HG02981 (cell line): ENCODE results near the gene FAM98B.
"Not testable (repeated sequence)": the region's sequence is repeated elsewhere in the genome, so short reads cannot be mapped to it uniquely, and the experiment has no call there.

Experiments
- ATAC-seq: cut with Tn5 transposase; IDR thresholded peaks from one replicate; pipeline ENCODE4 v1.9.1; 2021; ENCODE audit warnings: mild to moderate bottlenecking, moderate library complexity; ENCODE audit not compliant: unreplicated experiment

The FAM98B gene

DNA sequence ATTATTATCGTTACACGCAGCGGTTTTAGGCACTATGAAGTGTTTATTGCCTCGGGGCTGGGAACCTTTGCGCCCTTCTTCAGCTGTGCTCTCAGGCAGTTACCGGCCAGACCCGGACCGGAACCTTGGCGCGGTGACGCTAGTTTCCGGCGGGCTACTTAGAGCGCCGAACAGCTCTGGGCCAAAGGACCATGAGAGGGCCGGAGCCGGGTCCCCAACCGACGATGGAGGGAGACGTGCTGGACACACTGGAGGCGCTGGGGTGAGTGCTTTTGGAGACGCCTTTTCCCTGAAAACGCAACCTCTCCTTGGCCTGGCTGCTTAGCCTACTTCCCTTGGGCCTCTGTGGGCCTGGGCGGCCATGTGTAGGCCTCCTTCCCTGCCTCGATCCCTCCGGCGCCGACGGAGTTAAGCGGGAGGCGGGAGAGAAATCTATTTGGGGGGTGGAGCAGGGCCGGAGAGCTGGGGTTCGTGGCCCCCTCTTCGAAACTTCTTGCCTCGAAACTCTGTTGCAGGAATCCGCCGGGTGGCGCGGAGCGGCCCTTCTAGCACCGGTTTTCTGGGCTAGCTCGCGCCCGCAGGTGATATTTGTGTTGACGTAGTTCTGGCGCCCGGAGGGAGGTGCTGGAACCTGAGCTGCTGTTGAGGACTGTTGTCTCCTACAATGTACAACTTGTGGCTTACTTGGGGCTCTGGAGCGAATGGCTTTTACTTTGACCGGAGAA, at the start of gene FAM98B:
Gene FAM98B, plus strand, starts transcription at position 157 of the 725 bp plus-strand sequence. Its CDS starts 35 bp downstream, at position 192.
- peak; percentile 87 for ATAC-seq

DNA sequence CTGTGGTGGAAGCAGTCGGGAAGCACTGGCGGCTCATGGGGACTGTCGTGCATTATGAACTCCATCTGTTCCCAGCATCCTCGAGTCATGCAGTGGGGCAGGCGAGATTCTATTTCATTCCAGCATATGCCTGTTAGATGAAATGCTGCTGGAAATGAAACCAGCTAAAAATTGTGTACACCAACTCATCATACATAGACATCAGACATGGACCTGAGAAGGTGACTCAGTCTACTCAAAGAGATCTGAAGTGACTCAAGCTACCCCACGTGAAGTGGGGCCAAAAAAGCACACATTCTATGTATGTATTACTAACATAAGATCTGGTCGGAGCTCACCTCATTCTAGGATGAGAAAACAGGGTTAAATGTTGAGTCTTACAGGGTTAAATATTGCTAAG, 47.5 kb upstream of the FAM98B start:
- no peak for ATAC-seq

DNA sequence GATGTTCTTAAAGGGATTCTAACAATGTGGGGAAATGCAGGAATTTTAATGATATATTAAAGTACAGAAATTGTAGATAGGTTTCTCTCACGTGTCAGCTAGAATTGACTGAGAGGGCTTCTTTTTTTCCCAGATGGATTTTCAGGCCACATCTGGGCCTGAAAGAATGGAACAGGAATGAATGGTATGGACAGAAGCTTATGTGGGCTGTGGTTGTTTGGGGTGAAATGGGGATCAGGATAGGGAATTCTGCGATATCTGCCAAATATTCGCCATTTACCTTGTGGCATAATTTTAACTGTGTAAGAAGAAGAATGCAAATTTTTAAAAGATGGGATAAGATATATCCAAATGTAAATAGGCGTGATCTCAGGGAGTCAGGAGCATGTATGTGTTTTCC, 45.4 kb upstream of the FAM98B start:
- ATAC-seq: no peak

DNA sequence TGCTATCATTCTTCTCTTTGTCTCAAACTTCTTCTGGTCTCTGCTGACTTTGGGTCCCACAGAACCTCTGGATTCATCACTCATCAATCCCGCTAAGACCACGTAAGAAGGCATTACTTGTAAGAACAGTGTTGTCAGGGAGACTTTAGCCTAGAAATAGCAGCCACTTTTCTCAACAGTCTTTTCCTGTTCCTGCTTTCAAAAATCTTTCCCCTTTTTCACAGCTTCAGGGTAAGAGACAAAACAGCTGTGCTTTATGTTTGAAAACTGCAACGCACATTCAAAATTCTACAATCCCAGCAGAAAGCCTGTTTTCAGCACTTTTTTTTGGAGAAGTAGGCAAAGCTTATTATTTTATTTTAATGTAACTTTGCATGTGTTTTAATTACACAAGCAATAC, 42.0 kb upstream of the FAM98B start:
- ATAC-seq: no peak

DNA sequence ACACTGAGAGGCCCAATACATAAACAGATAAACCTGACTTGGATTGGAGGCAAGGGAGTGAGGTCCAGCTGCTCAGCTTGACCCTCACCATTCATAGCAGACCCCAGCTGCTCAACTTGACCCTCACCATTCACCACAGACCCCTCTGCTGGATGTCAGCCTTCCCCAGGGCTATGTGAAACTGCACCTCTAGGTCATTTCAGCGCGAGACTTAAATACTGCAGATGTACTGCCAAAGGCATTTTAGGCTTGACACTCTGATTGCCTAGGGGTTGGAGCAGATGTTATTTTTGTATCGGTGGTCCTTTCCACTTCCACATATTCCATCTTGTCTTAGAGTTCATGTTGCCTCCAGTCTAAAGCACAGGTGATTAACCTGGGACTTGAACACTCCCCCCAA, 41.5 kb upstream of the FAM98B start:
- ATAC-seq: no peak

DNA sequence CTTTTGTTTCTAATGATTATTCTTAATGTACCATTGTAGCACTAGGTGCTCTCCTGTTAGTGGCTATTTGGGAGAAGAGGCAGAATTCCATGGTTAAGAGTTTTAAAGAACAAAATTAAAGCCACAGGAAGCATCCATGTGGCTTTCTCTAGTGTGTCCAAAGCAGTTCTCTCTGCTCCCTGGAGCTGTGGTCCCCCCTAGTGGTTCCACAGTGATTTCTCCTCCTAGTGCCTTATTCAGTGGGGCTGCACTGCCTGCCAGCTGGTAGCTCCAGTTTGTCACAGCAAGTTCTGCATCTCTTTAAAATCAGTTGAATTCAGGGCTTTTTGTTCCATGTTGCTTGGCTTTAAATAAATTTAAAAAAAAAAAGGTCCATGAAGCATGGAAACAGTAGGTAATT, 39.6 kb upstream of the FAM98B start:
- no peak for ATAC-seq

DNA sequence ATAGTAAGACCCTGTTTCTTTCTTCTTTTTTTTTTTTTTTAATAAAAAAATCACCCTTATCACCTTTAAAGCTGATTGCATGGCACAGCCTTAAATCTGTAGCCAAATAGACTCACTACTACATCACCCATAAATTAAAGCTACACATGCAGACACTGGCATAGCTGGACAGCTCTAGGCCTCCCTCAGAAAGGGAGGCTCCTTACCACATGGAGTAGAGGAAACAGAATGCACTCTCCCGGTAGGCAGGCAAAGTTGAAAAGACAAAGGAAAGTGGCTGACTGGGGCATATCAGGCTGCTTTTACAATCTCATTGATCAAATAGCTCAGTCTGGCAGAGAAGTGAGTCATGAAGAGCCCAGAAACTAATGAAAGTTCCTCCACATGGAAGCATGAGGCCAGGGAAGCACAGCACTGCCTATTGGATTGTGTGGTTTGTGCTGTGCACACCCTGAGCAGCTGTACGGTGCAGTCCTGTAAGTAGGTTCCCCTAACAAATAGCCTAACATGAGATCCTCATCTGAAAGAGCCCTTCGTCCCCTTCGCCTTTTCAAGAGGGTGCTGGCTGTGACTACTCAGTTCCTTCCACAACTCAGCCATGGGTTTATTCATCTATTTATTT, 32.7 kb upstream of the FAM98B start:
- no peak for ATAC-seq

DNA sequence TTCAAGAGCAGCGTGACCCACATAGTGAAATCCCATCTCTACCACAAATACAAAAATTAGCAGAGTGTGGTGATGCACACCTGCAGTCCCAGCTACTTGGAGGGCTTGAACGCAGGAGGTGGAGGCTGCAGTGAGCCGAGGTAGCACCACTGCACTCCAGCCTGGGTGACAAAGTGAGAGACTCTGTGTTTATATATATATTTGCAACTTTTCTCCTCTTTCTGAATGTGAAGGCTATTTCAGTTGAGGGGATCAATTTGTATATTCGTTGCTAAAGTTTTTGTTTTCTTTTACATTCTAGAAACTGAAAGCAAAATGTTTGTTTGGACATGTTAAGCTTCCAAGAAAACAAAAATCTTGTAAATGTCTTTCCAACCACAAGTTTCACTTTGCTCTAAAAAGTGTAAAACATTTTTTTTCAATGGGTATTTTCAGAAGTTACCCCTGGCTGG, 29.8 kb upstream of the FAM98B start:
- no peak for ATAC-seq

DNA sequence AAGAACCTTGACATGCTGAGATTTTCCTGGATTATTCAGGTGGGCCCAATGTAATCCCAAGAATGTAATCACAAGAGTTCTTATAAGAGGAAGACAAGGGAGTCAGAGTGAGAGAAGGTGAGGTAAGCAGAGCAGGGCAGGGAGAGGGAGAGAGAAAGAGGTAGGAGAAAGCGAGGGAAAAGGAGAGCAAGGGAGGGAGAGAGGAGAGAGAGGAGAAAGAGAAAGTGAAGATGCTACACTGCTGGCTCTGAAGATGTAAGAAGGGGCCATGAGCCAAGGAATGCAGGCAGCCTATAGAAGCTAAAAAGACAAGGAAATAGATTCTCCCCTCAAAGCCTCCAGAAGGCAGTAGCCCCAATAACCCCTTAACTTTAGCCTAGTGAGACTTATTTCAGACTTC, 28.7 kb upstream of the FAM98B start:
- ATAC-seq: no peak

DNA sequence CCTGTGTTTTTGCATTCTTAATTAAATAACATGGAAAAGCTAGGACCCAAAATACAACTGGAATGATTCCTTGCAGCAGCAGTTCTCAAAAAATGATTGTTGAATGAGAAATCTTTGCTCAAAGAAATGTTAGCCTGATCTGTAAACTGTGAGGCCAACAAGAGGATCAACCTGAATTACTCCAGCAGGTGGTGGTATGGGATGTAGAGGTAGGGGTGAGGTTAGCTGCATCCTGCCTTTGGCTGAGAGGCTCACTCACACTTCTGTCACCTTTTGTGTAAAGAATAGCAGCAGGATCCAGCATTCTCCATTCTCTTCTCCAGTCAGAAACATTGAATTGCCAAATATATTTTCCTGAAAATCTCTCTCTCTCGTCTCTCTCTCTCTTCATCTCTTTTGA, 26.5 kb upstream of the FAM98B start:
- no peak for ATAC-seq

DNA sequence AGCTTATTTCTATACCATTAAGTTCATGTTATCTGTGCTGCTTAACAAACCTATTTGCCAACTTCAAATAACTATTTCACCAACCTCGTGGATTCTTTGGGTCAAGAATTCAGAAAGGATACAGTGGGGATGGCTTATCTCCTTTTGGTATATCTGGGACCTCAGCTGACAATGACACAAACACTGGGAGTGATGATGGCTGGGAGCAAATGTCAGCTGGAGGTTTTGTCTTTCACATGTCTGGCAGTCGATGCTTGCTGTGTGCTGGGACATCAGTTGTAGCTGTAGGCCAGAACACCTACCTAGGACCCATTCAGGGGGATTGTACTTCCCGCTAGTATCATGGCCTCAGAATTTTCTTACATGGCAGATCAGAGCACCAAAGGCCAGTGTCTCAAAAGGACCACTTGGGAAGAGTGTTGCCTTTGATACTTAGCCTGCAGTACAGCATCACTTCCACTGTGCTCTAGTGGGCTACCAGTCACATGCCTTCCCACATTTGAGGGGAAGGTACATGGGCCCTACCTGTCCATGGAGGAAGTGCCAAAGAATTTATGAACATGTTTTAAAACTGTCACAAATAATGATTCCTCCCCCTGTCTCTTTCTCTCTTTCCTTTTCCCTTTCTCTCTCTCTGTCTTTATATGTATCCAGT, 23.7 kb upstream of the FAM98B start:
- ATAC-seq: no peak

DNA sequence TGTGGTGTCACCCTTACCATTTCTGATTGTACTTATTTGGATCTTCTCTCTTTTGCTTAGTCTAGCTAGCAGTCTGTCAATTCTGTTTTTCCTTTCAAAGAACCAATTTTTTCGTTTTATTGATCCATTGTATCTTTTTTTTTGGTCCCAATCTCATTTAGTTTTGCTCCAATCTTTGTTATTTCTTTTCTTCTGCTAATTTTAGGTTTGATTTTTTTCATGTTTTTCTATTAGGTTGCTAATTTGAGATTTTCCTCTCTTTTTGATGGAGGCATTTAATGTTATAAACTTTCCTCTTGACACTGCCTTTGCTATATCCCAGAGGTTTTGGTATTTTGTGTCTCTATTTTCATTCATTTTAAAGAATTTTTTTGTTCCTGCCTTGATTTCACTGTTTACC, 16.9 kb upstream of the FAM98B start:
- no peak for ATAC-seq

DNA sequence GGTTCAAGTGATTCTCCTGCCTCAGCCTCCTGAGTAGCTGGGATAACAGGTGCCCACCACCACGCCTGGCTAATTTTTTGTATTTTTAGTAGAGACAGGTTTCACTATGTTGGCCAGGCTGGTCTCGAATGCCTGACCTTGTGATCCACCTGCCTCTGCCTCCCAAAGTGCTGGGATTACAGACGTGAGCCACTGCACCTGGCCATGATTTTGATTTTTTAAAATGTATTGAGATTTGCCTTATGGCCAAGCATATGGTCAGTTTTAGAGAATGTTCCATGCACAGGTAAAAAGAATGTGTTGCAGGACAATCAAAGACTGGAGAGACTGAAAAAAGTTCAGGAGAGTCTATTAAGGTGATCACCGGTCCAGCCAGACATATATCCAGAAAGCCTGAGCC, 16.3 kb upstream of the FAM98B start:
- ATAC-seq: not testable (repeated sequence)

DNA sequence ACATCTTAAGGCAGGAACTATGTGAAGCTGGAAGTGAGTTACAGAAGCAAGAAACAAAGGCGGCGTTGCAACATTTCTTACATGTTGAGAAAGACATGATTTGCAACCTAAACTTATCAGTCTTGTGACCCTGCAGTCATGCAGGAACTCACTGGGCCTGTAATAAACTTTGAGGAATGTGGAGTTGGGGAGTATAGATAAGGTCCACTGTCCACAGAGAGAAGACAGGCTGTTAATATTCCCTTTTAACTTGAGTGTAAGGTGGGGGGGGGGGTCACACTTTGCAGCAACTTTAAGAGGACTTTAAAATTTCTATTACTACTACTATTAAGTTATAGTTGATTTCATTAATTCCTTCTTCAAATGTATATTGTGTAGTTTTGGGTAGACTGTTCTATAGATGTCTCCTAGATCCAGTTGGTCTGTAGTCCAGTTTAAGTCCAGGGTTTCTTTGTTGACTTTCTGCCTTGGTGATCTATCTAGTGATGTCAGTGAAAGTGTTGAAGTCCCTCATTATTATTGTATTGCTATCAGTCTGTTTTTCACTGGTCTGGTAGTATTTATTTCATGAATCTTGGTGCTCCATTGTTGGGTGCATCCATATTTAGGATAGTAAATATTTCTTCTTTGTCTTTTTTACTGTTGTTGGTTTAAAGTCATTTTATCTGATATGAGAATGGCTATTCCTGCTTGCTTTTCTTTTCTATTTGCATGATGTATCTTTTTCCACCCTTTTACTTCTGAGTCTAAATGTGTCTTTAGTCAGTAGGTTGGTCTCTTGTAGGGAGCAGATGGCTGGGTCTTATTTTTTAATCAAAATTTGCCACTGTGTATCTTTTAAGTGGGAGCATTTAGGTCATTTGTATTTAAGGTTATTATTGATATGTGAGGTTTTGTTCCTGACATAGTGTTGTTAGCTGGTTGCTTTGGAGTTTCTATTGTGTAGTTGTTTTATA, 15.6 kb upstream of the FAM98B start:
- no peak for ATAC-seq

DNA sequence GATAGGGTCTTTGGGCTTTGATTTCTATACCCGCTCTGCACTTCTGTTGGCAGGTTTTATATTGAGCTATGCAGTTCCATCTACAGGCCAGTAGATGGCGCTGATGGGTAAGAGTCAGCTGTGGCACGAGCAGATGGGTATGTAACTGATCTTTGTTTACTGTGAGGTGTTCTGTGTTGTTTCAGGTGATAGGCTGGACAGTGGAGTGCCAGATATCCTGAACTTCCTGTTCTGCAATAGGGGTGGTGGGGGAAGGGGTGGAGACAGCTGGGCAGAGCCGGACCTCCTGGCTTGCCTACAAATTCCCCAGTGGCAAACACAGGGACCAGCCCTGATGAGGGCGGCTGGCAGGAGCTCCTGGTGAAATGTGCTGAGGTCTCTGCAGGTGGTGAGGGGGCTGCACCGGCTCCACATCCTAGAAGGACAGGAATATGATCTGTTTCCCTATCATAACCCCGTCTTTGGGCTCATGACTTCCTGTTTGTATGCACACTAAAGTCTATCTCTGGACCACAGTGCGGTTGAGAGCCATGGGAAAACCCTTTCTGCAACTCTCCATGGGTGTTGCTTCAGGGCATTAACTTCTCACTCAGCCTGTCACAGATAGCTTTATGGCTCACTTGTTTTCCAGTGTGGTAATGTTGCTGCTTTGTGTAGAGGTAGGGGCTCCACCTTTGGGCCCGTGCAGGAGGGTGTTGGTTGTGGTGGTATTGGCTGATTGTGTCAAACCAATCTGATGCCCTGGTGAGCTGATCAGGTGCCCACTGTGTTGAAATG, 13.4 kb upstream of the FAM98B start:
- peak; percentile 66 for ATAC-seq

DNA sequence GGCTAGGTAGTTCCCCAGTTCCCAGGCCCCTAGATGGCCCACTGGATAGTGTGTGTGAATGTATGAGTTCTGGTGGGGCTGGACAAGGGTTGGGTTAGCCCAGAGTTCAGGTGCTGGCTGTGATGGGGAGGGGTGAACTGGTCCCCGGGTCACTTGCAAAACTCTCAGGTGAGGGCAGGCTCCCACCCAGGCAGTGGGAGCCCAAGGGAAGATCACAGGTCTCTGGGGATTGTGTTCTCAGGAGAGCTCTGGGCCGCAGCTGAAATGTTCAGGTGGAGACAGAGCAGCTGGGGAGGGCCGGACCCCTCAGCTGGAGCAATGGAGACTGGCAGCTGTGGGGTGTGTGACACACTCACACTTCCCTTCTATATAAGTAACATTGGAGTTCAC, 12.8 kb upstream of the FAM98B start:
- no peak for ATAC-seq

DNA sequence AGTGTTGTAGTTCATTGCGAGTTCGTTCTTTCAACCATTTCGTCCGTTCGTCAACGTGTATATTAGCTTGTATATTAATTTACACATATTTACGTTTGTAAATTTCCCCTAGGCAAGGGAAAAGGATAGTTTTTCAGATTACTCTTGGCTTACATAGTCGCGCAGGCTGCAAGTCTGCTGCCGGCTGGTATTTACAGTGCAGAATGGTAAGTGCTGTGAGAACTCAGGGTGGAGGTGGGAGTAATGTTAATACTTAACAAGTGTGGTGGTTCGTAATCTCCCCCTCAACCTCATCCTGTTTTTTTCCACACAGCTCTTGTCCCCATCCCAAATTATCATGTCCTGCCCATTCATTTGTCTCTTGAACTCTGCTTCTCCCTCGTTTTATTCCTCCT, 766 bp downstream of the FAM98B start:
- peak; percentile 8 for ATAC-seq

DNA sequence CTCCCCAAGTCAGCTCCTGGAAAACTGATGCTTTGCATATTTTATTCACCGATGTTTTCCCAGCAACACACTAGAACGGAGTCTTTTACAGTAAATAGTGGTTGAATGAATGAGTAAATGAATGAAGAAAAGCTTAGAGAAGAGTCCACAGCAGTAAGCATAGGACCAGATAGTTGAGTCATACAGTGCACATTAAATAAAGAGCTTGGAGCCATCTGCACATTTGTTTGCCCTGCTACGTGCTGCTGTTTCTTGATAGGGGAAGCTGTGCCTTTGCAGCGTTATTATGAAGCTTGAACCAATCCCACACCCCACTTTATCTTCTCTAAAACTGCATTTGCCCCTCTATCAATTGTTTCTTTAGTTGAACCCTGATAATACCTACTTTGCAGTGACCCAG, 1.2 kb downstream of the FAM98B start:
- ATAC-seq: no peak

DNA sequence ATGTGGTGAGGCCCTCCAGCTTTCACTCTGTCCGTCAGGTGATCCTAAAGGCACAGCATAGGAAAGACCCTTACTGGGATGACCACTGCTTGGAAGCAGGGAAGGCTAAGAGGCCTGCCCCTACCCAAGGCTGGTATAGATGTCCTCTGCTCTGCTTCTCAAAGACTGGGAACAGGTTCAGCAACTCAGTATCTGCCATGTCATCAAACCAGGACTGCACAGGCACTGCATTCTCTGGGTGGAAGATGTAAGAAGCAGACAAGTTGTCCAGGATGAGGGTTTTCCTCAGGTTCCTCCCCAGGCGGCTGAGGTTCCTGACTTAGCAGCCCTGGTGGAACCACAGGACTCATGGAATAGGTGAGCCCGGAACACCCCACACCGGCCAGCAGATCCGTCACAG, 4.7 kb downstream of the FAM98B start:
- ATAC-seq: no peak

DNA sequence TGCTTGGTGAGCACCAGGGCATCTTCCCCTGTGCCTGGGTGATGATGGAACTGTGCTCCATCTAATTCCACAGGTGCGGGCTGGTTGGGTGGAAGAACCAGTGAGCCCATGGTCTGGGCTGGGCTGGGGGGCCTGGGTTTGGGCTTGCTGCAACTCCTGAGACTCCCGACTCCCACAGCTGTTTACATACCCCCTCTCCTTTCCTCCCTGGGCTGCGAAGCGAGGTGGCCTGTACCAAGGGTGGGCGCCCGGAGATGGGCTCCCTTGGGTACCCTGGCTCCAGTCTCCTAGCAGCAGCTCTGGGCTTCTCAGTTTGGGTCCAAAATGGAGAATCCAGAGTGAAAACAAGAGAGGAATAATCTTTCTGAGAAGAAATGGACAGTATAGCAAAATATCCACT, 5.6 kb downstream of the FAM98B start:
- ATAC-seq: no peak
